DND-41 (cell line): ENCODE results near the gene SAMD4B.

ENCODE experiments used
- EZH2 ChIP-seq: IDR thresholded peaks from 3 replicates; pipeline ENCODE4 v1.6.1; 2012; ENCODE audit warnings: borderline replicate concordance, low read depth, mild to moderate bottlenecking, moderate library complexity, low read length, inconsistent platforms; ENCODE audit not compliant: severe bottlenecking
- TF ChIP-seq, protein P1 (sequence below): IDR thresholded peaks from 2 replicates; pipeline ENCODE4 v1.5.1; 2012; ENCODE audit warnings: borderline replicate concordance, low read length, moderate library complexity, mild to moderate bottlenecking; ENCODE audit not compliant: poor library complexity, severe bottlenecking; ENCODE audit errors: extremely low read depth

DNA sequence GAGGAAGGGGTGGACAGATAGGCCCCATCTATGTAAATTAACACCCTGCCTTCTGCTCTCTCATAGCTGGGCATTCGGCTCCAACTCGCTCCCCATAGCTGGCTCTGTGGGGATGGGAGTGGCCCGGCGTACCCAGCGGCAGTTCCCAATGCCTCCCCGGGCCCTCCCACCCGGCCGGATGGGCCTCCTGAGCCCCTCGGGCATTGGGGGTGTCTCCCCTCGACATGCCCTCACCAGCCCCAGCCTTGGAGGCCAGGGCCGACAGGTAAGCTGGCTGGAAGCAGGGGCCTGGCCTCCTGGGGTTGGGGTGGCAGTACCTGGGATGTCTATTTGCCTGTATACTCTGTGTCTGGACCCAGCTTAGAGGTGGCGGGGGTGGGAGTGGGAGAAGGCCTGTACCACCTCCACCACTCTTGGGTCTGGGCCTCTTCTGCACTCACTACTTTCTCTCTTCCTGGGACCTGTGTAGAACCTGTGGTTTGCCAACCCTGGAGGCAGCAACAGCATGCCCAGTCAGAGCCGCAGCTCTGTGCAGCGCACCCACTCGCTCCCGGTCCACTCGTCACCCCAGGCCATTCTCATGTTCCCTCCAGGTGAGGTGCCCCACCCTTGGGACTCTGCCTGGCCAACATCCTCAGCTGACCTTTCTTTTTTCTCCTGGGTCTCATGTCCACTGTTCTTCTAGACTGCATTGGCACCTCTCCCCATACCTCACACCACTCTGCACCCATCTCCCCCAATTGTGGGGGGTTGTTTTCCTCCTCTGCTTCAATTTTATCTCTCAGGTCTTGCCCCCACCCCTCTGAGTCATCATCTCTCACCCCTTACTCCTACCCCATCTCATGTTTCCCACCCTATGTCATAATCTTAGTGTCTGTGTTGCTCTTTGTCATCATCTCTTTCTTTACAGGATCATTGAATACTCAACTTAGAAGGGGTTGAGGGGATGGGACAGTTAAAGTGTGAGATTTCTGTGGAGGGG is 38.6 kb downstream of the SAMD4B start:
- TF ChIP-seq, protein P1, sequence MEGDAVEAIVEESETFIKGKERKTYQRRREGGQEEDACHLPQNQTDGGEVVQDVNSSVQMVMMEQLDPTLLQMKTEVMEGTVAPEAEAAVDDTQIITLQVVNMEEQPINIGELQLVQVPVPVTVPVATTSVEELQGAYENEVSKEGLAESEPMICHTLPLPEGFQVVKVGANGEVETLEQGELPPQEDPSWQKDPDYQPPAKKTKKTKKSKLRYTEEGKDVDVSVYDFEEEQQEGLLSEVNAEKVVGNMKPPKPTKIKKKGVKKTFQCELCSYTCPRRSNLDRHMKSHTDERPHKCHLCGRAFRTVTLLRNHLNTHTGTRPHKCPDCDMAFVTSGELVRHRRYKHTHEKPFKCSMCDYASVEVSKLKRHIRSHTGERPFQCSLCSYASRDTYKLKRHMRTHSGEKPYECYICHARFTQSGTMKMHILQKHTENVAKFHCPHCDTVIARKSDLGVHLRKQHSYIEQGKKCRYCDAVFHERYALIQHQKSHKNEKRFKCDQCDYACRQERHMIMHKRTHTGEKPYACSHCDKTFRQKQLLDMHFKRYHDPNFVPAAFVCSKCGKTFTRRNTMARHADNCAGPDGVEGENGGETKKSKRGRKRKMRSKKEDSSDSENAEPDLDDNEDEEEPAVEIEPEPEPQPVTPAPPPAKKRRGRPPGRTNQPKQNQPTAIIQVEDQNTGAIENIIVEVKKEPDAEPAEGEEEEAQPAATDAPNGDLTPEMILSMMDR: no peak
- TF ChIP-seq EZH2: no peak
